ENCODE data around the gene CRTC3. TPM values are rescaled to one million over a fixed set of nuclear protein-coding genes. Genes with fewer than 3 reads are reported as not detected.

Gene CRTC3
- total RNA-seq, 3 donors from 2014 or later: 21.6 to 53.6 (median 21.7) TPM

GRCh38 chr15:90638963-90639362 lies 109.2 kb downstream of the CRTC3 start:
- peaks cover 5% of the 10 kb centered on the region for H3K36me3 ChIP-seq (ENCODE audit: low read depth)
- no peaks in the 10 kb centered on the region for H3K9me3 ChIP-seq
- TF ChIP-seq, protein P1, sequence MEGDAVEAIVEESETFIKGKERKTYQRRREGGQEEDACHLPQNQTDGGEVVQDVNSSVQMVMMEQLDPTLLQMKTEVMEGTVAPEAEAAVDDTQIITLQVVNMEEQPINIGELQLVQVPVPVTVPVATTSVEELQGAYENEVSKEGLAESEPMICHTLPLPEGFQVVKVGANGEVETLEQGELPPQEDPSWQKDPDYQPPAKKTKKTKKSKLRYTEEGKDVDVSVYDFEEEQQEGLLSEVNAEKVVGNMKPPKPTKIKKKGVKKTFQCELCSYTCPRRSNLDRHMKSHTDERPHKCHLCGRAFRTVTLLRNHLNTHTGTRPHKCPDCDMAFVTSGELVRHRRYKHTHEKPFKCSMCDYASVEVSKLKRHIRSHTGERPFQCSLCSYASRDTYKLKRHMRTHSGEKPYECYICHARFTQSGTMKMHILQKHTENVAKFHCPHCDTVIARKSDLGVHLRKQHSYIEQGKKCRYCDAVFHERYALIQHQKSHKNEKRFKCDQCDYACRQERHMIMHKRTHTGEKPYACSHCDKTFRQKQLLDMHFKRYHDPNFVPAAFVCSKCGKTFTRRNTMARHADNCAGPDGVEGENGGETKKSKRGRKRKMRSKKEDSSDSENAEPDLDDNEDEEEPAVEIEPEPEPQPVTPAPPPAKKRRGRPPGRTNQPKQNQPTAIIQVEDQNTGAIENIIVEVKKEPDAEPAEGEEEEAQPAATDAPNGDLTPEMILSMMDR (IDR thresholded peaks at IDR 0.05): no peak
- intact Hi-C loops (cut with DNase I, micrococcal nuclease): no loop called here
- no peak overlapping the region for H3K4me3 ChIP-seq
- H3K4me1 ChIP-seq (ENCODE audit: low read depth): no peaks in the 10 kb centered on the region
- DNase-seq (no peak), ATAC-seq (no peak)

GRCh38 chr15:90640862-90641261 lies 111.1 kb downstream of the CRTC3 start:
- peaks cover 5% of the 10 kb centered on the region for H3K36me3 ChIP-seq (ENCODE audit: low read depth)
- H3K4me3 ChIP-seq: no peak overlapping the region
- TF ChIP-seq, protein P1 (IDR thresholded peaks at IDR 0.05): no peak
- DNase-seq (no peak), ATAC-seq (peak; percentile 66)
- no peaks in the 10 kb centered on the region for H3K9me3 ChIP-seq
- intact Hi-C loops (cut with DNase I, micrococcal nuclease): loop anchor here in 1 of 2 donors (10.0 kb wide), 1 partner anchor 54 kb away; no protein-coding TSS in a partner anchor
- no peaks in the 10 kb centered on the region for H3K4me1 ChIP-seq (ENCODE audit: low read depth)

- TF ChIP-seq, protein P1 (IDR thresholded peaks at IDR 0.05): no peak
- Histone ChIP-seq H3K36me3 (ENCODE audit: low read depth) (peaks cover 5% of the 10 kb centered on the region), H3K4me3 (no peak overlapping the region), H3K9me3 (no peaks in the 10 kb centered on the region), H3K4me1 (ENCODE audit: low read depth) (no peaks in the 10 kb centered on the region)
- intact Hi-C loops (cut with DNase I, micrococcal nuclease): loop anchor here in 1 of 2 donors (10.0 kb wide), 1 partner anchor 53 kb away; no protein-coding TSS in a partner anchor
- no peak for DNase-seq
- ATAC-seq: no peak
These were observed 112.1 kb downstream of the CRTC3 start for GRCh38 chr15:90641581-90642463.

DNA sequence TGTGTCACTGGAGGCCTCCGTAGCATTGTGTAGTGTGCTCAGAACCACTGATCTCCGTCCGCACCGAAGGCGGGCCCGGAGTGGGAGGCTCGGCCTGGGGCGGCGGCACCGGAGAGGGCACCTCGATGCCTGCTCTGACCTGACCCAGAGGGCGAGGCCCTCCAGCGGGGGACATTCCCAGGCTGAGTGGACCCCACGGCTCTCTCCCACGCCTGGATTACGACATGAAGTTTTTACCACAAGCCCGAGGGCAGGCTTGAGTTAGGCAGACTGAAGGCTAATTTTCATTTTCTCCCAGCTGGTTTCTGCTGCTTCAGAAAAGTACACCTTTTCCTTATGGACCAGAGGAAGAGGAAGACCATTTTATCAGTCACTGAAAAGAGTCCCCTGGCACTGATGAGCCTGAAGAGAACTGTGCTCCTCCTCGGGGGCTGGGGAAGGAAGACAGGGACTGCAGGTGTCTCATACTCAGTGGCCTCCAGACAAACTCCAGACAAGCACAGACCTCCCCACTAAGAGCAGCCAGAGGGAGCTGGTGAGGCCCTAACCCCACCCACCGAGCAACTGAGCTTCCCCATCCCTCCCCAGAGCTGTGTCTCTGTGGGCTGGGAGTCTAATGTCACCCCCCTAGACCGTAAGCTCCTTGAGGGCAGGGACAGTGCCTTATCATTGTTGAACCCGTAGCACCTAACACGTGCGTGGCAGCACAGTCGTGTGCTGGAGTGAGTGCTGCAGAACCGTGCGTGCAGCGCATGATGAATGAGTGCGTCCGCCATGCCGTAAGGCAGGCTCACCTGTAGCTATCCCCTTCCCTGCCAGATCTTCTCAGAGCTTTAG lies 113.0 kb downstream of the CRTC3 start:
- TF ChIP-seq, protein P1 (IDR thresholded peaks at IDR 0.05): no peak
- Histone ChIP-seq H3K4me3 (no peak overlapping the region), H3K9me3 (no peaks in the 10 kb centered on the region), H3K4me1 (ENCODE audit: low read depth) (no peaks in the 10 kb centered on the region), H3K36me3 (ENCODE audit: low read depth) (peaks cover 5% of the 10 kb centered on the region)
- ATAC-seq (no peak), DNase-seq (no peak)
- intact Hi-C loops (cut with DNase I, micrococcal nuclease): loop anchor here in 1 of 2 donors (10.0 kb wide), 1 partner anchor 52 kb away; no protein-coding TSS in a partner anchor

- TF ChIP-seq, protein P1 (IDR thresholded peaks at IDR 0.05): no peak
- no peak for ATAC-seq
- intact Hi-C loops (cut with DNase I, micrococcal nuclease): loop anchor here in 1 of 2 donors (10.0 kb wide), 1 partner anchor 52 kb away; no protein-coding TSS in a partner anchor
These were observed 113.5 kb downstream of the CRTC3 start for GRCh38 chr15:90643301-90643632.

More at GRCh38 chr15:90643301-90643632, 113.5 kb downstream of the CRTC3 start:
- Histone ChIP-seq H3K9me3 (no peaks in the 10 kb centered on the region), H3K36me3 (ENCODE audit: low read depth) (peaks cover 5% of the 10 kb centered on the region), H3K4me3 (no peak overlapping the region), H3K4me1 (ENCODE audit: low read depth) (peaks cover 6% of the 10 kb centered on the region)
- DNase-seq: no peak
